H1 (cell line): Measurements from ENCODE around the gene KIAA0513. TPM values are rescaled to one million over a fixed set of nuclear protein-coding genes. Genes with fewer than 3 reads are reported as not detected.

ENCODE experiments used
- CTCF ChIA-PET: fragments of 300-600 bp; sonication (Branson Sonifier 250); formaldehyde crosslinking; loops from one replicate; lab custom pipeline; 2021; ENCODE audit not compliant: partially characterized antibody; lab: Charles Lee
- POLR2A ChIA-PET: fragments of 300-600 bp; sonication (Branson Sonifier 250); formaldehyde crosslinking; loops from one replicate; lab custom pipeline; 2021; ENCODE audit warnings: inconsistent platforms; ENCODE audit not compliant: partially characterized antibody; lab: Charles Lee
- DNase-seq, 2 experiments: peaks; one replicate each; pipeline versions ENCODE4 v3.0.0 to v3.0.0-alpha.2; 2010 to 2022; ENCODE audit warnings: low spot score in 2 of 2, low read depth in 1 of 2, mixed read lengths in 1 of 2
- FAIRE-seq: peaks from 2 replicates; lab custom pipeline; 2011; peaks lifted over from hg19 to GRCh38; lab: Jason Lieb, UNC
- H2AFZ ChIP-seq: 2 replicates; pipeline ENCODE4 v1.8.1; 2012; ENCODE audit warnings: low read length, inconsistent platforms
- H2AK5ac ChIP-seq: 2 replicates; pipeline ENCODE4 v1.6.1; 2013; ENCODE audit warnings: low read depth, low read length
- H2BK120ac ChIP-seq: replicated peaks from 2 replicates; pipeline ENCODE3; 2013; ENCODE audit warnings: low read depth, low read length, inconsistent platforms
- H2BK12ac ChIP-seq: 2 replicates; pipeline ENCODE4 v1.6.1; 2013; ENCODE audit warnings: low read depth, low read length
- H2BK15ac ChIP-seq: 2 replicates; pipeline ENCODE4 v1.6.1; 2013; ENCODE audit warnings: low read length
- H2BK20ac ChIP-seq: 2 replicates; pipeline ENCODE4 v1.6.1; 2013; ENCODE audit warnings: low read length
- H2BK5ac ChIP-seq: 2 replicates; pipeline ENCODE4 v1.6.1; 2013; ENCODE audit warnings: low read depth, low read length
- H3K14ac ChIP-seq: 2 replicates; pipeline ENCODE4 v1.6.1; 2013; ENCODE audit warnings: inconsistent platforms; ENCODE audit not compliant: insufficient read length
- H3K18ac ChIP-seq: 2 replicates; pipeline ENCODE4 v1.6.1; 2013; ENCODE audit warnings: low read length; ENCODE audit errors: extremely low read depth
- H3K23ac ChIP-seq: 2 replicates; pipeline ENCODE4 v1.6.1; 2013; ENCODE audit warnings: inconsistent platforms; ENCODE audit not compliant: insufficient read length
- H3K23me2 ChIP-seq: 2 replicates; pipeline ENCODE4 v1.6.1; 2013; ENCODE audit warnings: low read depth, low read length
- H3K27ac ChIP-seq: 2 replicates; pipeline ENCODE4 v1.6.1; 2011; ENCODE audit warnings: low read depth, low read length, inconsistent platforms
- H3K27me3 ChIP-seq, 4 experiments: replicated peaks in 1 of 4; 1 replicate in 1 of 4; 2 replicates in 3 of 4; pipeline versions ENCODE4 v1.6.1 to v1.8.1; 2011 to 2013; ENCODE audit warnings: low read length in 3 of 4, mild to moderate bottlenecking in 3 of 4, inconsistent platforms in 2 of 4, mixed read lengths in 2 of 4, moderate library complexity in 1 of 4; ENCODE audit not compliant: control insufficient read depth in 3 of 4, insufficient read depth in 3 of 4; ENCODE audit errors: extremely low read depth in 1 of 4
- H3K36me3 ChIP-seq, 4 experiments: 2 replicates each; pipeline versions ENCODE4 v1.6.1 to v1.8.1; 2011 to 2013; ENCODE audit warnings: mild to moderate bottlenecking in 4 of 4, low read length in 3 of 4, moderate library complexity in 2 of 4, control low read depth in 1 of 4, inconsistent platforms in 1 of 4; ENCODE audit not compliant: insufficient read depth in 4 of 4, control insufficient read depth in 2 of 4
- H3K4ac ChIP-seq: replicated peaks from 2 replicates; pipeline ENCODE3; 2013; ENCODE audit warnings: low read length, low read depth, mixed read lengths, inconsistent platforms; ENCODE audit not compliant: insufficient read length
- H3K4me1 ChIP-seq, 4 experiments: replicated peaks in 1 of 4; 1 replicate in 1 of 4; 2 replicates in 3 of 4; pipeline versions ENCODE4 v1.6.1 to v1.8.1; 2011 to 2013; ENCODE audit warnings: low read length in 3 of 4, inconsistent platforms in 2 of 4, mixed read lengths in 1 of 4; ENCODE audit not compliant: insufficient read depth in 4 of 4, control insufficient read depth in 3 of 4
- H3K4me2 ChIP-seq, 2 experiments: 2 replicates each; pipeline versions ENCODE4 v1.6.1 to v1.8.1; 2011 to 2013; ENCODE audit warnings: low read depth in 2 of 2, low read length in 2 of 2, control low read depth in 1 of 2, inconsistent platforms in 1 of 2, mild to moderate bottlenecking in 1 of 2; ENCODE audit not compliant: insufficient read depth in 1 of 2
- H3K4me3 ChIP-seq, 4 experiments: fragments of 200-600, 300-600 bp in 1 of 4; sonication (generic), shearing (Covaris generic), sonication (Bioruptor Twin) in 1 of 4; 2 replicates each; pipeline versions ENCODE4 v1.5.1 to v1.8.1; 2011 to 2016; ENCODE audit warnings: low read length in 4 of 4, low read depth in 3 of 4, control low read depth in 2 of 4, inconsistent platforms in 2 of 4, mild to moderate bottlenecking in 2 of 4, mixed read lengths in 1 of 4, moderate library complexity in 1 of 4; ENCODE audit not compliant: insufficient read depth in 2 of 4; ENCODE audit errors: extremely low read depth in 1 of 4
- H3K56ac ChIP-seq: replicated peaks from 2 replicates; pipeline ENCODE3; 2013; ENCODE audit warnings: low read depth, mild to moderate bottlenecking, mixed read lengths, low read length, inconsistent platforms; ENCODE audit not compliant: insufficient read length
- H3K79me1 ChIP-seq: 2 replicates; pipeline ENCODE4 v1.6.1; 2013; ENCODE audit warnings: low read depth, low read length, control low read depth
- H3K79me2 ChIP-seq, 2 experiments: 2 replicates each; pipeline versions ENCODE4 v1.6.1 to v1.8.1; 2012 to 2013; ENCODE audit warnings: low read length in 2 of 2, mild to moderate bottlenecking in 2 of 2, inconsistent platforms in 1 of 2; ENCODE audit not compliant: insufficient read depth in 2 of 2, control insufficient read depth in 1 of 2
- H3K9ac ChIP-seq, 4 experiments: replicated peaks in 1 of 4; 1 replicate in 1 of 4; 2 replicates in 3 of 4; pipeline versions ENCODE4 v1.6.1 to v1.8.1; 2011 to 2013; ENCODE audit warnings: low read depth in 3 of 4, low read length in 3 of 4, control low read depth in 2 of 4, mild to moderate bottlenecking in 2 of 4, moderate library complexity in 2 of 4, inconsistent platforms in 1 of 4; ENCODE audit errors: extremely low read depth in 1 of 4
- H3K9me3 ChIP-seq, 2 experiments: 2 replicates each; pipeline versions ENCODE4 v1.6.1 to v1.8.1; 2012 to 2013; ENCODE audit warnings: mild to moderate bottlenecking in 2 of 2, moderate library complexity in 2 of 2, control low read depth in 1 of 2, inconsistent platforms in 1 of 2, low read depth in 1 of 2, low read length in 1 of 2, mixed read lengths in 1 of 2; ENCODE audit not compliant: insufficient read depth in 2 of 2
- H4K20me1 ChIP-seq, 2 experiments: replicated peaks in 1 of 2; 2 replicates each; pipeline versions ENCODE3 to v1.8.1; 2011 to 2013; ENCODE audit warnings: inconsistent platforms in 2 of 2, low read length in 2 of 2, mild to moderate bottlenecking in 1 of 2; ENCODE audit not compliant: insufficient read depth in 2 of 2, control insufficient read depth in 1 of 2
- H4K5ac ChIP-seq: 2 replicates; pipeline ENCODE4 v1.6.1; 2013; ENCODE audit warnings: low read length, low read depth, mixed read lengths, inconsistent platforms; ENCODE audit not compliant: insufficient read length
- H4K8ac ChIP-seq: 2 replicates; pipeline ENCODE4 v1.8.0; 2013; ENCODE audit warnings: mild to moderate bottlenecking, moderate library complexity, low read length, inconsistent platforms; ENCODE audit not compliant: insufficient read depth; ENCODE audit errors: extremely low read depth
- H4K91ac ChIP-seq: replicated peaks from 2 replicates; pipeline ENCODE3; 2013; ENCODE audit warnings: low read length, mixed read lengths, inconsistent platforms; ENCODE audit not compliant: insufficient read length
- JUND ChIP-seq: IDR thresholded peaks from 2 replicates; pipeline ENCODE4 v1.6.1; 2011; ENCODE audit warnings: mild to moderate bottlenecking, improper control_type of control experiment, low read length
- KDM4A ChIP-seq: IDR thresholded peaks from one replicate; pipeline ENCODE4 v1.7.1; 2012; ENCODE audit warnings: low read depth, mild to moderate bottlenecking, moderate library complexity, low read length, inconsistent platforms; ENCODE audit not compliant: severe bottlenecking
- PHF8 ChIP-seq: fragments of 200-600 bp; sonication (generic); conservative IDR thresholded peaks from 2 replicates; pipeline ENCODE4 v1.7.1; 2012; ENCODE audit warnings: low read depth, mild to moderate bottlenecking, inconsistent platforms, low read length, moderate library complexity
- RAD21 ChIP-seq, 2 experiments: IDR thresholded peaks in 1 of 2; conservative IDR thresholded peaks in 1 of 2; 2 replicates each; pipeline ENCODE4 v1.6.1; 2011; ENCODE audit warnings: low read depth in 2 of 2, low read length in 2 of 2, improper control_type of control experiment in 1 of 2, inconsistent platforms in 1 of 2, mild to moderate bottlenecking in 1 of 2, moderate library complexity in 1 of 2
- RXRA ChIP-seq: IDR thresholded peaks from 2 replicates; pipeline ENCODE4 v1.6.1; 2011; ENCODE audit warnings: low read depth, mild to moderate bottlenecking, low read length, moderate library complexity; ENCODE audit not compliant: insufficient read depth
- SAP30 ChIP-seq: fragments of 300-600 bp; sonication (generic); IDR thresholded peaks from 2 replicates; pipeline ENCODE4 v1.7.1; 2012; ENCODE audit warnings: low read length, moderate library complexity, mild to moderate bottlenecking, inconsistent platforms; ENCODE audit not compliant: insufficient read depth, insufficient replicate concordance
- TEAD4 ChIP-seq: IDR thresholded peaks from 2 replicates; pipeline ENCODE4 v1.6.1; 2012; ENCODE audit warnings: low read depth, low read length, inconsistent platforms, mixed read lengths
- WGBS, 2 experiments: shearing (Covaris generic) in 1 of 2; methylation state at CpG; one replicate each; pipeline versions ENCODE4 v1.1.6 to v1.1.7; 2013 to 2015; ENCODE audit warnings: low lambda C conversion rate in 2 of 2, mixed read lengths in 2 of 2, inconsistent platforms in 1 of 2, low coverage in 1 of 2, missing lambda C conversion rate in 1 of 2; ENCODE audit not compliant: insufficient replicate concordance in 2 of 2, insufficient coverage in 1 of 2, insufficient read length in 1 of 2; ENCODE audit errors: extremely low coverage in 1 of 2, missing lambda C conversion rate in 1 of 2; 5-methylcytosine and 5-hydroxymethylcytosine counted together
- polyA plus RNA-seq, 7 experiments: library from polyadenylated mRNA; depleted of rRNA in 3 of 7; stranded (reverse) in 5 of 7; unstranded in 2 of 7; fragments of >200 nt in 5 of 7; fragments of 200-250 nt in 2 of 7; gene quantifications; 1 replicate in 5 of 7; 2 replicates in 1 of 7; 4 replicates in 1 of 7; pipeline versions ENCODE4 v1.2.1 to v1.2.3, GENCODE V29; 2011 to 2013; ENCODE audit warnings: missing spikeins in 2 of 7, mixed read lengths in 2 of 7
- total RNA-seq: library from RNA; stranded (reverse); fragmentation: NEBNext Ultra II Directional; extraction: Animal tissue kit (Norgen Biotek cat#: 25700); gene quantifications from 2 replicates; pipeline ENCODE4 v1.2.1, GENCODE V29; 2021

KIAA0513 gene
- total and polyA plus RNA-seq, 2 of the 8 experiments (the other 6 are each of a cell fraction or from before 2014, with no cell fraction given): 2.1 to 6.1 TPM

DNA sequence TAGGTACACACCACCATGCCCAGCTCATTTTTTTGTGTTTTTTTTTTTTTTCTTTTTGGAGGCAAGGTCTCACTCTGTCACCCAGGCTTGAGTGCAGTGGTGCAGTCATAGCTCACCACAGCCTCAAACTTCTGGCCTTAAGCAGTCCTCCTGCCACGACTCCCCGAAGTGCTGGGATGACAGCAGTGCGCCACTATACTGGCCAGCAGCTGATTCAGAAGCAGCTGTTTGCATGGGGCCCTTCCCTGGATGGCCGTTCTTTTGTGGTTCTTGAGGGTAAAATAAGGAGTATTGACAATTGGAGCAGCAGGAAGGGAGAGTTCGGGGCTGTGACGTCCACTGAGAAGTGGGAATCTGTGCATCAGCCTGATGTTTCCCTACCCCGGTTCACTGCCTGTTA is 41.6 kb downstream of the KIAA0513 start:
- Histone ChIP-seq H2BK15ac (no peak overlapping the region), H2AK5ac (no peak overlapping the region), H3K23me2 (no peaks in the 10 kb centered on the region), H3K27ac (no peak overlapping the region), H3K4me1 (no peaks in the 10 kb centered on the region; a peak in 1 of 7 replicates), H2BK5ac (no peak overlapping the region), H2BK20ac (no peak overlapping the region), H3K79me2 (no peaks in the 10 kb centered on the region), H3K79me1 (no peaks in the 10 kb centered on the region), H3K9me3 (no peaks in the 10 kb centered on the region), H3K56ac (no peak overlapping the region), H2BK120ac (no peak overlapping the region), H3K23ac (no peak overlapping the region), H3K4me3 (no peak overlapping the region), H3K18ac (no peak overlapping the region), H4K8ac (no peak overlapping the region), H4K91ac (no peak overlapping the region), H3K36me3 (no peaks in the 10 kb centered on the region; a peak in 1 of 8 replicates), H3K27me3 (no peaks in the 10 kb centered on the region; a peak in 2 of 7 replicates), H2AFZ (no peak overlapping the region), H4K5ac (no peak overlapping the region), H2BK12ac (no peak overlapping the region), H3K4ac (no peak overlapping the region), H3K9ac (no peak overlapping the region), H3K4me2 (no peak overlapping the region), H3K14ac (no peak overlapping the region), H4K20me1 (peaks cover 0 to 2% of the 10 kb centered on the region in 2 experiments)
- FAIRE-seq (no peak), DNase-seq (no peak)
- no peak for TF ChIP-seq RAD21 (IDR thresholded peaks at IDR 0.05 in 1 of 2, conservative IDR thresholded peaks at IDR 0.05 in 1 of 2; ENCODE audit: low read depth in 2 of 2, low read length in 2 of 2)
- no peak for TF ChIP-seq JUND
- no peak for TF ChIP-seq SAP30
- no peak for TF ChIP-seq TEAD4
- TF ChIP-seq KDM4A: no peak
- no peak for TF ChIP-seq PHF8
- no peak for TF ChIP-seq RXRA
- WGBS, 2 experiments: 92% methylated on average over 7 of the region's 7 CpGs; no CpG with 5 or more reads in 1 of the 2 experiments
- ChIA-PET POLR2A (no interaction called here), CTCF (interaction anchor here (0.7 to 6.3 kb wide), 5 partner anchors 10 to 125 kb away, joined by 3 to 59 read pairs (median 3); no protein-coding TSS in a partner anchor)
